Measurements from ENCODE around the gene SP7.
"Not testable (repeated sequence)": the region's sequence is repeated elsewhere in the genome, so short reads cannot be mapped to it uniquely, and the experiment has no call there.

SP7 gene

DNA sequence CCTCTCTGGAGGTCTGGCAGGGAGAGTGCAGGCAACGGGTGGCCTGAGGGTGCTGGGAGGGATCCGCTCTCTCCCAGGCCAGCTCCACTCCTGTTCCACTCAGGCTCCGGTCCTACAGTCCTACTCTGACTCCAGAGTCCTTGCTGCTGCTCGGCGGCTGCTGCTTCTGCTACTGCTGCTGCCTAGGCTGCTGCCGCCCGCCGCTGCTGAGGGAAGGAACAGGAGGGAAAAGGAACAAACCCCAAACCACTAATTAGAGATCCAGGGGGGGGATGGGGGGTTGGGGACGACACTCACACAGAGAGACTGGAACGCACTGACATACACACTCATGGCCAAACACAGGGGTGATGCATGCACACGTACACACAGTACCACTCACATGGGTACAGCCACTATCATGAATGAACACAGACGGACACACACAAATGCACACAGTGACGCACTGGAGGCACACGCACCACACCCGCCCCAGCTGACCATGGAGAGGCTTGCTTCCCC is at the start of gene SP7:
TSS of gene SP7 (minus strand) at position 174 of the 501 bp plus-strand sequence. CDS start 708 bp downstream, outside the sequence.
- no peak for DNase-seq (ENCODE audit: low spot score)

DNA sequence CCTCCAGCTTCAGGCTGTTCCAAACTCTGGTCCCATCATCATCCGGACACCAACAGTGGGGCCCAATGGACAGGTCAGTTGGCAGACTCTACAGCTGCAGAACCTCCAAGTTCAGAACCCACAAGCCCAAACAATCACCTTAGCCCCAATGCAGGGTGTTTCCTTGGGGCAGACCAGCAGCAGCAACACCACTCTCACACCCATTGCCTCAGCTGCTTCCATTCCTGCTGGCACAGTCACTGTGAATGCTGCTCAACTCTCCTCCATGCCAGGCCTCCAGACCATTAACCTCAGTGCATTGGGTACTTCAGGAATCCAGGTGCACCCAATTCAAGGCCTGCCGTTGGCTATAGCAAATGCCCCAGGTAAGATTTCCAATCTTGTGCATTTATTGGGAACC is 47.1 kb upstream of the SP7 start:
- DNase-seq (ENCODE audit: low spot score) = no peak

DNA sequence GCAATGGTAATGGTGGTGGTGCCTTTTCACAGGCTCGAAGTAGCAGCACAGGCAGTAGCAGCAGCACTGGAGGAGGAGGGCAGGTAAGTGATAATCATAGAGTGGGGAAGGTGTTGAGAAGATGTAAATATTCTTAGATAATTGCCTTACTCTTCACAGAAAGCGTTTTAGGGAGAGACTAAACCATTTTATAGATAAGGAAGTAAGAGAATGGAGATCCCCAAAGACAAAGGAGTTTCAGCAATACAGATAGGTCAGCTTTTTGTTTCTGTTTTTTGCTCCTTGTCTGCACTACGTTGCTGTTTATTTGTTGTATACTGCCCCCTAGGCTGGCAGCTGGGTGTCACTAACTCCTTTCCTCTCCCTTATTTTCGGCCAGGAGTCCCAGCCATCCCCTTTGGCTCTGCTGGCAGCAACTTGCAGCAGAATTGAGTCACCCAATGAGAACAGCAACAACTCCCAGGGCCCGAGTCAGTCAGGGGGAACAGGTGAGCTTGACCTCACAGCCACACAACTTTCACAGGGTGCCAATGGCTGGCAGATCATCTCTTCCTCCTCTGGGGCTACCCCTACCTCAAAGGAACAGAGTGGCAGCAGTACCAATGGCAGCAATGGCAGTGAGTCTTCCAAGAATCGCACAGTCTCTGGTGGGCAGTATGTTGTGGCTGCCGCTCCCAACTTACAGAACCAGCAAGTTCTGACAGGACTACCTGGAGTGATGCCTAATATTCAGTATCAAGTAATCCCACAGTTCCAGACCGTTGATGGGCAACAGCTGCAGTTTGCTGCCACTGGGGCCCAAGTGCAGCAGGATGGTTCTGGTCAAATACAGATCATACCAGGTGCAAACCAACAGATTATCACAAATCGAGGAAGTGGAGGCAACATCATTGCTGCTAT is 45.8 kb upstream of the SP7 start:
- no peak for DNase-seq (ENCODE audit: low spot score)

DNA sequence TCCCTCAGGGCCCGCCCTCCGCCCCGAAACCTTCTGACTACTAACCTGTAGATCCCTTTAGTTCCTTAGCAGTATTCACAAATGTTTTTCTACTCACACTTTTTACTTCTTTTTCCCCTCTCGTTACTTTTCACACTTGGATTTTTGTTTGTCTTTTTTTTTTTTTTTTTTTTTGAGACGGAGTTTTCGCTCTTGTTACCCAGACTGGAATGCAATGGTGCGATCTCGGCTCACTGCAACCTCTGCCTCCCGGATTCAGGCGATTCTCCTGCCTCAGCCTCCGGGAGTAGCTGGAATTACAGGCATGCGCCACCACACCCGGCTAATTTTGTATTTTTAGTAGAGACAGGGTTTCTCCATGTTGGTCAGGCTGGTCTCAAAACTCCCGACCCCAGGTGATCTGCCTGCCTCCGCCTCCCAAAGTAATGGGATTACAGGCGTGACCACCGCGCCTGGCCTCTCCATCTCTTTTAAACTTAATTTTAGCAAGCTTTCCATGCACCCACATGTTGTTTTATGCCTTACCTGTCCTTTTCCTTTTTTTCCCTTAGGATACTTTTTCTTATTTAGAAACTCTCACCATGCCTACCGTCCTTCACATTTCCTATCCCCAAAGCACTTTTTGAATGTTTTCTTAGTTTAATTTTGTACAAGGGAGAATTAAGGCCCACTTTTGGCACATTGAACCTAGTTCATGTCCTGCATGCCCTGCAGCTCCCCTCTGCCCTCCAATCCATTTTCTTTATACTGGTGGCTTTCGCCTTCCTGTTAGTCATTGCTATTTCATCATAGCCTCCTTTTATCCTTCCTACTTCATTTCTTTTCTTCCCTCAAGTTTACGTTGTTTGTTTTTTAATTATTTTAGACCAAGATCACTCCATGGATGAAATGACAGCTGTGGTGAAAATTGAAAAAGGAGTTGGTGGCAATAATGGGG is 44.9 kb upstream of the SP7 start:
- DNase-seq (ENCODE audit: low spot score) = no peak

DNA sequence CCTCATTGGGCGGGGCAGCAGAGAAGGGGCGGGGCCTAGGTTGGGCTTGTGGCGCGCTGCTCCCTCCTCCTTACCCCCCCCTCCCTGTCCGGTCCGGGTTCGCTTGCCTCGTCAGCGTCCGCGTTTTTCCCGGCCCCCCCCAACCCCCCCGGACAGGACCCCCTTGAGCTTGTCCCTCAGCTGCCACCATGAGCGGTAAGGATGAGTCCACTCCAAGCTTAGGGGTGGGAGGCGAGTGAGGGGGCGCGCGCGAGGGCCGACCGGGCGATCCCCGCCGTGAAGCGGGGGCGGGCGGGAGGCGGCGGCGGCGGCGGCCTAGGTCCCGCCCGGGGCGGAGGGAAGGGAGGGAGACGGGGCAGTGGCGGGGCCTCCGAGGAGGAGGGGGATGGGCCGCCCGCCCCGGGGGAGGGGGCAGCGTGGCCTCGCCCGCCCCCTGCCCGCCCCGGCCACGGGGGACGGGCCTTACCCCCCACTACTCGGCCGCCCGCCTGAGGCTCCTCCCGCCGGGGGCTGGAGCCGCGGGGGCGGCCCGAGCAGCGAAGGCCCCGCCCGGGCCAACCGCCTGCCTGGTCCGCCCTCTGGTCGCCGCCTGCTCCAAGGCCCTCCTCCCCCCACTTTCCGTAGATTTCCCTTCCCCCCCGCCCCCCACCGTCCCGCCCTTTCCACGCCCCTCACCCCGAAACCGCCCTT is 44.1 kb upstream of the SP7 start, which contains the start of gene SP1:
TSS of gene SP1 (plus strand) at position 73 of the 690 bp plus-strand sequence. CDS start at position 189, 116 bp downstream.
- DNase-seq (ENCODE audit: low spot score) = peak; percentile 67

DNA sequence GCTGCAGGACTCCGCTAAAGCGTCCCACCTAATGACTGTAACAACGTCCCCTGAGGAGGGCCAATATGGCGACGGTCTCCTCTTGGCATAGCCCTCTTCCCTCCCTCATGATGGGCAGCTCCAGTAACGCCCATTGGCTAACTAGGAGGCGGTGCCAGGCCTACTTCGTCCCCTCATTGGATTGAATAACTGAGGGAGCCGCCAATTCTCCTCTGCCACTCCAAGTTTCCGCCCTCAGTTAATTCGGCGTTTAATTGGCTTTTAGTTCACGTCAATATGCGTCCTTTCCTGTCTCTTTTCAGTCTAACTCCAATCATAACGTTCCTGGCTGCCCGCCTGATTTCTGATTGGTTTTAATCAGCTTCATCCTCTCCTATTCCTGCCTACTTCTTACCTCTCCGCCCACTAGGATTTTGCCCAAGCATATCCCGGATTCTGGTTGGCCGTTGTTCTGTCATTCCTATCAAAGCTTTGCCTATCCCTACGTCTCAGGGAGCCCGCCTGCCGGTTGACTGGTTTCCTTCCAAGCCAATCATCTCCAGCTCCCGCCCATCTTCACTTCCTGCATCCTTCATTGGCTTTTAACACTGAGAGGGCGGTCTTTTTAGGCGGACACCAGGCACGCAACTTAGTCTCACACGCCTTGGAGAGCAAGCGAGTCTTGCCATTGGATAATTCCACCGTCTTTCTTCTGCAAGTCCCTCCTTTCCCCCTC is 43.4 kb upstream of the SP7 start:
- peak; percentile 97 for DNase-seq (ENCODE audit: low spot score)

DNA sequence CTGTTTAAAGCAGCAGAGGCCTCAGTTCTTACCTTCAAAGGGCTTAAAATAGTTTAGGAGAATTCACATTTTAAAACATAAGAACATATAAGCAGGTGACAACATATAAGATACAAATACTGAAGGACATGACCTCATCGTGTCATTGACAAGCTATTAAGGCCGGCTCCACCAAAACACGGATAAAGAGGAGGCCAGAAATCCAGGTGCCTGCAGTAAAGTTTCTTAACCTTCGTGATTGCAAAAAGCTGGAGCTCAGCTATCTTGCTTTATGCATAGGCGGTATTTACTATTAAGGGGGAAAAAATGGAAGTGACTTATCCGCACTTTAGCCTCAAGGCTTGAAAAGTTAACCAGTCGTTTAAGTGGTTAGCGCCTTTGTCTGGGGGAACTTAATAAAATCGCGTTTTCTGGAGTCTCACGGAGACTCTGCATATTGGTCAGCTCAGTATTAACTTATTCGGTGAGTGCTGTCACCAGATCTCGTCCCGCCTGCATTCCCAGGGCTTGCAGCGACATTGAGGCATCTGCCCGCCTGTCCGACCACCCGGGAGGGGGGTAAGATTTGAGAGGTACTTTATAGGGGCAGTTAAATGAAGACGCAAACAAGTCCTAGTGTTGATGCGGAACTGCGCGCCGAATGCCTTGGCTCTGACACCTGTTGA is 42.7 kb upstream of the SP7 start:
- peak; percentile 14 for DNase-seq (ENCODE audit: low spot score)

DNA sequence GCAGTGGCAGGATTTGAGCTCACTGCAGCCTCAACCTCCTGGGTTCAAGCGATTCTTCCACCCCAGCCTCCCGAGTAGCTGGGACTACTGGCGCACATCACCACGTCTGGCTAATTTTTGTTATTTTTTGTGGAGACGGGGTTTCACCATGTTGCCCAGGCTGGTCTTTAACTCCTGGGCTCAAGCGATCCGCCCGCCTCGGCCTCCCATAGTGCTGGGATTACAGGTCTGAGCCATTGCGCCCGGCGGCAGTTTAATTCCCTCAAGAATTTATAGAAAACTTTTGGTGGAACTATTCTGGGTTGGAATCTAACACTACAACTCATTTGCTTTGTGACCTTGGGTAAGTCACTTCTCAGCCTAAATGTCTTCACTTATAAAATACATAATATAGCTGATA is 42.1 kb upstream of the SP7 start:
- no peak for DNase-seq (ENCODE audit: low spot score)

DNA sequence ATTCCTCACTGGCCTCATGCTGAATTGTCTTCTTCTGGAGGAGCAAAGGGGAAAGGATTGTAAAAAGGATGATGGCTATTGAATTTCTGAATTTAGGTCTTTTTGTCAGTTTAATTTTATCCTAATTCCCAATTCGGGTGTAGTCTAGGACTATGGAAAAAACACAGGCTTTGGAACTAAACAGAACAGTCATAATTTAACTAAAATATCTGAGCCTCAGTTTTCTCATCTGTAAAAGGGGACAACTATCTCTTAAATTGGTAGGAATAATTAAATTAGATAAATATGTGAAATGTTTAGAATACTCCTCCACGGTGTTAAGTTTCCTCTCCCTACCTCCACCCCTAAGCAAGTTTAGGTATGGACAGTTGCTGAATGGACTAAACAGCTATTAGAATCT is 40.6 kb upstream of the SP7 start:
- no peak for DNase-seq (ENCODE audit: low spot score)

DNA sequence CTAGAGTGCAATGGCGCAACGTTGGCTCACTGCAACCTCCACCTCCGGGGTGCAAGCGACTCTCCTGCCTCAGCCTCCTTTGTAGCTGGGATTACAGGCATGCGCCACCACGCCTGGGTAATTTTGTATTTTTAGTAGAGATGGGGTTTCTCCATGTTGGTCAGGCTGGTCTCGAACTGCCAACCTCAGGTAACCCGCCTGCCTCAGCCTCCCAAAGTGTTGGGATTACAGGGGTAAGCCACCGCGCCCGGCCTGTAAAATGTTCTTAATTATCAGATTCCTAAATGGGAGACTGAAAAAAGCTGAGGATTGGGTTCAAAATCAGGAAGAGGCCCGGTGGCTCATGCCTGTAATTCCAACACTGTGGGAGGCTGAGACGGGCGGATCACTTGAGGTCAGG is 38.1 kb upstream of the SP7 start:
- DNase-seq (ENCODE audit: low spot score) = not testable (repeated sequence)

DNA sequence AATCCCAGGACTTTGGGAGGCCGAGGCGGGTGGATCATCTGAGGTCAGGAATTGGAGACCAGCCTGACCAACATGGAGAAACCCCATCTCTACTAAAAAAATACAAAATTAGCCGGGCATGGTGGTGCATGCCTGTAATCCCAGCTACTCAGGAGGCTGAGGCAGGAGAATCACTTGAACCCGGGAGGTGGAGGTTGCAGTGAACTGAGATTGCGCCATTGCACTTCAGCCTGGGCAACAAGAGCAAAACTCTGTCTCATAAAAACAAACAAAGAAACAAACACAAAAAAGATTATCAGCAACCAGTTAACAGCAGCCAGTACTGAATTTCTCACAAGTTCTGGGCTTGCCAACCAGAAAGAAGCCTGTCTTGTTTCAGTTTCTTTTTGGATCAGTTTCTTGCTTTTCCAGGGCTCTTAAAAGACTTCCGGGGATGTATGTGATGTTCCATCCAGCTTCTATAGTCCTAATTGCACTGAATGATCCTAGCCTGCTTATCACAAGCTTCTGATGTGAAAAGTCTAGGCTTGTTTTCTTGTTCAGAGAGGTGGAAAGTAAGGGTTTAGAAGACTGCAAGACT is 37.5 kb upstream of the SP7 start:
- DNase-seq (ENCODE audit: low spot score) = not testable (repeated sequence)

DNA sequence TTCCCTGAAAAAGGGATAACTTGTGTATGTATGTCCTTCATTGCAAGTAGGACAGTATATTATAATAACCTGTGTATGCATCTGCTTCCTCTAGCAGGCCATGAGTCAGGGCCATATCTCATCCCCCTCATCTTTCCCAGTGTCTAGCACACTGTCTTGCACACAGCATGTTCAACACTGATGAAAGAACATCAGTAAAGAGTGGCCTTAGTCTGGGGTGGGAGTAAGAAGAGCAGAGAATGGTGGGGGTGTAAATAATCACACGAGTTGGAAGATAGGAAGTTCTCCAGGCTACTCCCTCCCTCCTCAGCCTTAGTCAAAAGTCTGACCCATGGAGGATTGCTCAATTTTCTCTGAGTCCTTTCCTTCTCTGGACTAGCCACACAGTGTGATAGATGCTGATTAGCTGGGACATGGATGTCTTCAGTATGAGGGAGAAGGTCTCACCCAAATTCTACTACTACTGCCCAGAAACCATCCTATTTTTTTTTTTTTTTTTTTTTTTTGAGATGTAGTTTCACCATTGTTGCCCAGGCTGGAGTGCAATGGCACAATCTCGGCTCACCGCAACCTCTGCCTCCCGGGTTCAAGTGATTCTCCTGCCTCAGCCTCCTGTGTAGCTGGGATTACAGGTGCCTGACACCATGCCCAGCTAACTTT is 29.2 kb upstream of the SP7 start:
- no peak for DNase-seq (ENCODE audit: low spot score)

DNA sequence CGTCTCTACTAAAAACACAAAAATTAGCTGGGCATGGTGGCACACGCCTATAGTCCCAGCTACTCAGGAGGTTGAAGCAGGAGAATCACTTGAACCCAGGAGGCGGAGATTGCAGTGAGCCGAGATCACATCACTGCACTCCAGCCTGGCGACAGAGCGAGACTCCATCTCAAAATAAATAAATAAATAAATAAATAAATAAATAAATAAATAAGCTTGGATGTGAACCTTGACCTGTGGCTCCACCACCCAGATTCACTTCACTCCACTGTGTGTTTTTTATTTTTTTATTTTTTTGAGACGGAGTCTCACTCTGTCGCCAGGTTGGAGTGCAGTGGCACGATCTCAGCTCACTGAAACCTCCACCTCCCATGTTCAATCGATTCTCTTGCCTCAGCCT is 25.5 kb upstream of the SP7 start:
- DNase-seq (ENCODE audit: low spot score) = not testable (repeated sequence)

DNA sequence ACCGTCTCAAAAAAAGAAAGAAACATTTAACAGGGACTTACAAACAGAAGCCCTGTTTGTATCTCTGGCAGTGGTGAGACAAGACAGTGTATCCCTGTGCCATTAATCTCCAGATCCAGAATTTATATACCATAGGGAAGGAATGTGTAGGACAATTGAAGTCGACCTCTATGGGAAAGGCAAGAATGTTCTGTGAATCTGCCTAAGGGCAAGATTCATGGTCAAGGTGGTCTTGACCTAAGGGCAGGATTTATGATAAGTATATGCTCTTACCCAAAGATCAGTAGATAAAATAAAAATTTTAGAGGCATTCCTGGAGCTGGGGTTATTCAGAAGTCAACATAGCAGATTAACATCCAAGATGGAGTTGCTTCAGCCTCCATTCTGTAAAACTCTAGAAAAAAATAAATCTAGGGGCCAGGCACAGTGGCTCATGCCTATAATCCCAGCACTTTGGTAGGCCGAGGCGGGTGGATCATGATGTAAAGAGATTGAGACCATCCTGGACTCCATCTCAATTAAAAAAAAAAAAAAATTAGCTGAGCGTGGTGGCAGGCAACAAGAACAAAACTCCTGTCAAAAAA is 22.8 kb upstream of the SP7 start:
- DNase-seq (ENCODE audit: low spot score) = no peak

DNA sequence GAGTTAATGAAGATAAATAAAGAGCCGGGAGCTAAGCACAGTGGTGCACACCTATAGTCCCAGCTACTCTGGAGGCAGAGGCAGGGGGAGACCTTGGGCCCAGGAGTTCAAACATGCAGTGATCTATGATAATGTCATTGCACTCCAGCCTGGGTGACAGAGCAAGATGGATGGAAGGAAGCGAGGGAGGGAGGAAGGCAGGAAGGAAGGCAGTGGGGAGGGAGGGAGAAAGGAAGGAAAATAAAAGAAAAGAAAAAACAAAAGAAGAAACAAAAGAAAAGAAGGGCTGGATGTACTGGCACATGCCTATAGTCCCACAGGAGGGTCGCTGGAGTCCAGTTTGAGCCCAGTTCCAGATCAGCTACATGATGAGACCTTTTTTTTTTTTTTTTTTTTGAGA is 19.0 kb upstream of the SP7 start:
- DNase-seq (ENCODE audit: low spot score) = no peak

DNA sequence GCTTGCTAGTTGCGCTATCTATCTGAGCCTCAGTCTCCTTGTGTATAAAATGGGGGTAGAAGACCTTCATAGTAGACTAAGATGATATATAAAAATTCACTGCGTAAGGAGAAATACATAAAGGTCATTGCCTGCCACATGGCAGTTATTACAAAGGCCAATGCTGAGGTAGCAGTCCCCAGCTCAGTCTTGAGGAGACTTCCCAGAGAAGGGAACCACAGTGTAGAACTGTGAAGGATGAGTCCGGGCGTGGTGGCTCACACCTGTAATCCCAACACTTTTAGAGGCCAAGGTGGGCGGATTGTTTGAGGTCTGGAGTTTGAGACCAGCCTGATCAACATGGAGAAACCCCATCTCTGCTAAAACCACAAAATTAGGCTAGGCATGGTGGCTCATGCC is 17.1 kb upstream of the SP7 start:
- DNase-seq (ENCODE audit: low spot score) = no peak

DNA sequence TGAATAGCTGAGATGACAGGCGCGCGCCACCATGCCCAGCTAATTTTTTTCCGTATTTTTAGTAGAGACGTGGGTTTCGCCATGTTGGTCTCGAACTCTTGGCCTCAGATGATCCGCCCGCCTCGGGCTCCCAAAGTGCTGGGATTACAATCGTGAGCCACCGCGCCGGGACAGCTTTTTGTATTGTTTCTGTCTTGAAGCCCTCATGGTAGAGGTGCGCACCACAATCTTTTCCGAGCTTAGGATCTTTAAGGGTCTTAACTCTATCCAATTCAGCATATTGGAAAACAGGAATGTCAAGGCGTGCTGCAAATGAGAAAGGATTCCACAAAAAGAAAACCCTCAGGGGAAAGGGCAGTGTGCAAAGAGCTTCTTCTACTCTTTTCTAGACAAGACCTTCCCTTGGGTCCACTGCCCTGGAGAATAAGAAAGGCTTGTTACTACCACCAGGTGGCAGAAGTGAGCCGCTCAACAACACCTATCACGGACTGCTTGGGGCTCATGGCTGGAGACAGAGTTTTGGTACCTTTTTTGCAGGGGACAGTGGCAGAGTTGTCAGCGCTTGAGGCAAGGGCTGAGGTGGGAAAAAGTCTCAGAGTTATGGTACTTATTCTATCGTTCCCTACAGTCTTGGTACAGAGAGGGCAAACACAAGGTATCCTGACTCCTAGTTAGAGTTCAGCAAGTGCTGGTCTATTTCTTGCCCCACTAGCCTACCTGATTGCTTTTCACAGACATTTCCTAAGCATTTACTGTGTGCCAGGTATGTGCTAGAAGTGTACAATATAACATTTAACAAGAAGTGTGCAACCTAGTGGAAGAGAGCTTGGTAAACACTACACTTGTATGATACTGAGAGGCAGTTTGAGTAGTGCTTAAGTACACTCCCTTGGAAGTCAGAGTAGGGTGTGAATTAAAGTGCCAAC is 16.4 kb upstream of the SP7 start:
- peak; percentile 63 for DNase-seq (ENCODE audit: low spot score)

DNA sequence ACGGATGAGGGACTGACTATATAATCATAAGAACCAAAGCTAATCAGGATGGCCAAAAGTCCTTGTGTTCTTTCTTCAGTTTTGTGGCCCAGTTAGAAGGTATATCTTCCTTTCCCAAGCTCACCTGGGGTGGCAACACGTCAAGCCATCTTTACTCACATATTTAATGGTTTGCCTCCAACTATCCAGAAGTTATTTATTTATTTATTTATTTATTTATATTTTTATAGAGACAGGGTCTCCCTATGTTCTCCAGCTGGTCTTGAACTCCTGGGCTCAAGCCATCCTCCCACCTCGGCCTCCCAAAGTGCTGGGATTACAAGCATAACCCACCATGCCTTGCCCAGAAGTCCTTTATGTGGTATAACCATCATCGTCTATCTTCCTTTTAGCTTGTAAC is 11.8 kb upstream of the SP7 start:
- DNase-seq (ENCODE audit: low spot score) = no peak
